Stimulated activated CD8-positive, alpha-beta memory T cell treated with anti-CD3 and anti-CD28 coated beads, Interleukin-2, amount 100 ng/mL, for 48 hours (primary cell): ENCODE results near the gene CSRNP2.
A peak's percentile ranks its signal among the peaks of the same experiment; 100 is the strongest.
"Not testable (repeated sequence)": the region's sequence is repeated elsewhere in the genome, so short reads cannot be mapped to it uniquely, and the experiment has no call there.

Experiments
- DNase-seq, 2 donors: peaks; one replicate each; pipeline ENCODE4 v3.0.0-alpha.2; 2020; ENCODE audit warnings: low read depth in 2 of 2

The CSRNP2 gene

GRCh38 chr12:51028126-51028812 is 55.1 kb downstream of the CSRNP2 start:
- DNase-seq: no peak

- DNase-seq: no peak
Observed at GRCh38 chr12:51027342-51027835, 56.0 kb downstream of the CSRNP2 start.

- peak; percentile 91 for DNase-seq
Observed at GRCh38 chr12:51025836-51026638, 57.4 kb downstream of the CSRNP2 start, which contains the start of gene SLC11A2. Gene SLC11A2 (minus strand): TSS chr12:51026384. CDS start chr12:51010728, 15,656 bp downstream.

GRCh38 chr12:51025338-51025835 is 58.0 kb downstream of the CSRNP2 start:
- DNase-seq: no peak

- no peak for DNase-seq
Observed at GRCh38 chr12:51023625-51024382, 59.6 kb downstream of the CSRNP2 start.

- DNase-seq: no peak
Observed at GRCh38 chr12:51021694-51022093, 61.7 kb downstream of the CSRNP2 start.

- no peak for DNase-seq
Observed at GRCh38 chr12:51020448-51021182, 62.8 kb downstream of the CSRNP2 start.

GRCh38 chr12:51019927-51020326 is 63.5 kb downstream of the CSRNP2 start:
- DNase-seq: no peak

GRCh38 chr12:51018956-51019355 is 64.4 kb downstream of the CSRNP2 start:
- no peak for DNase-seq

GRCh38 chr12:51017452-51017851 is 65.9 kb downstream of the CSRNP2 start:
- DNase-seq: no peak

- DNase-seq: not testable (repeated sequence)
Observed at GRCh38 chr12:51014467-51014866, 68.9 kb downstream of the CSRNP2 start.

- DNase-seq: no peak
Observed at GRCh38 chr12:51013441-51013840, 70.0 kb downstream of the CSRNP2 start.

GRCh38 chr12:51012570-51013236 is 70.7 kb downstream of the CSRNP2 start:
- DNase-seq: no peak

- DNase-seq: no peak
Observed at GRCh38 chr12:51011955-51012354, 71.4 kb downstream of the CSRNP2 start.
